ENCODE data around the gene CYP19A1.

CYP19A1 gene

GRCh38 chr15:51338496-51338895 is at the start of gene CYP19A1:
TSS of gene CYP19A1 (minus strand) at chr15:51338596. CDS start at chr15:51242912, 95,684 bp downstream.
- DNase-seq (ENCODE audit: low spot score) = no peak

GRCh38 chr15:51387699-51388041 is 49.3 kb upstream of the CYP19A1 start:
- no peak for DNase-seq (ENCODE audit: low spot score)

GRCh38 chr15:51386960-51387698 is 48.7 kb upstream of the CYP19A1 start:
- DNase-seq (ENCODE audit: low spot score) = no peak

GRCh38 chr15:51386486-51386885 is 48.1 kb upstream of the CYP19A1 start:
- no peak for DNase-seq (ENCODE audit: low spot score)

GRCh38 chr15:51386029-51386428 is 47.6 kb upstream of the CYP19A1 start:
- DNase-seq (ENCODE audit: low spot score) = no peak

GRCh38 chr15:51382787-51383186 is 44.4 kb upstream of the CYP19A1 start:
- no peak for DNase-seq (ENCODE audit: low spot score)

GRCh38 chr15:51380999-51381806 is 42.8 kb upstream of the CYP19A1 start:
- DNase-seq (ENCODE audit: low spot score) = peak; percentile 92

- DNase-seq (ENCODE audit: low spot score) = peak; percentile 53
Measured at GRCh38 chr15:51379390-51379789, 41.0 kb upstream of the CYP19A1 start.

- DNase-seq (ENCODE audit: low spot score) = no peak
Measured at GRCh38 chr15:51378406-51378805, 40.0 kb upstream of the CYP19A1 start.

GRCh38 chr15:51377038-51377786 is 38.8 kb upstream of the CYP19A1 start:
- DNase-seq (ENCODE audit: low spot score) = peak; percentile 87

- no peak for DNase-seq (ENCODE audit: low spot score)
Measured at GRCh38 chr15:51375966-51376640, 37.7 kb upstream of the CYP19A1 start.

GRCh38 chr15:51374131-51374530 is 35.7 kb upstream of the CYP19A1 start:
- DNase-seq (ENCODE audit: low spot score) = peak; percentile 74

- DNase-seq (ENCODE audit: low spot score) = no peak
Measured at GRCh38 chr15:51371266-51371665, 32.9 kb upstream of the CYP19A1 start.

GRCh38 chr15:51369451-51369761 is 31.0 kb upstream of the CYP19A1 start:
- DNase-seq (ENCODE audit: low spot score) = no peak

- no peak for DNase-seq (ENCODE audit: low spot score)
Measured at GRCh38 chr15:51368751-51369450, 30.5 kb upstream of the CYP19A1 start.

GRCh38 chr15:51368307-51368706 is 29.9 kb upstream of the CYP19A1 start:
- DNase-seq (ENCODE audit: low spot score) = no peak

- no peak for DNase-seq (ENCODE audit: low spot score)
Measured at GRCh38 chr15:51367322-51367976, 29.1 kb upstream of the CYP19A1 start.

- no peak for DNase-seq (ENCODE audit: low spot score)
Measured at GRCh38 chr15:51366920-51367319, 28.5 kb upstream of the CYP19A1 start.

GRCh38 chr15:51366071-51366470 is 27.7 kb upstream of the CYP19A1 start:
- DNase-seq (ENCODE audit: low spot score) = no peak

- no peak for DNase-seq (ENCODE audit: low spot score)
Measured at GRCh38 chr15:51365417-51365816, 27.0 kb upstream of the CYP19A1 start.

- no peak for DNase-seq (ENCODE audit: low spot score)
Measured at GRCh38 chr15:51363383-51363782, 25.0 kb upstream of the CYP19A1 start.
